NT2/D1 (cell line): Measurements from ENCODE around the gene LYSMD4.
"Not testable (repeated sequence)": the region's sequence is repeated elsewhere in the genome, so short reads cannot be mapped to it uniquely, and the experiment has no call there.

Source experiments
- DNase-seq: peaks from one replicate; pipeline ENCODE4 v3.0.0-alpha.2; 2011; ENCODE audit warnings: low read depth, low spot score
- H3K27me3 ChIP-seq: 2 replicates; pipeline ENCODE4 v1.6.0; 2011; ENCODE audit warnings: mild to moderate bottlenecking; ENCODE audit not compliant: insufficient read length, insufficient read depth
- H3K36me3 ChIP-seq: 2 replicates; pipeline ENCODE4 v1.6.1; 2011; ENCODE audit warnings: mild to moderate bottlenecking, low read length, mixed read lengths; ENCODE audit not compliant: insufficient read depth, insufficient read length
- H3K4me1 ChIP-seq: 2 replicates; pipeline ENCODE4 v1.5.1; 2011; ENCODE audit not compliant: insufficient read depth, insufficient read length
- H3K4me3 ChIP-seq: 2 replicates; pipeline ENCODE4 v1.5.1; 2011; ENCODE audit warnings: low read depth; ENCODE audit not compliant: insufficient read length
- H3K9ac ChIP-seq: 2 replicates; pipeline ENCODE4 v1.6.0; 2011; ENCODE audit warnings: low read depth; ENCODE audit not compliant: insufficient read length
- H3K9me3 ChIP-seq: 2 replicates; pipeline ENCODE4 v1.5.1; 2011; ENCODE audit warnings: mild to moderate bottlenecking, low read length; ENCODE audit not compliant: insufficient read depth
- SUZ12 ChIP-seq: IDR thresholded peaks from 2 replicates; pipeline ENCODE4 v1.6.1; 2011; ENCODE audit not compliant: insufficient read length, insufficient read depth; ENCODE audit errors: extremely low read depth
- YY1 ChIP-seq: IDR thresholded peaks from 2 replicates; pipeline ENCODE4 v1.6.1; 2011; ENCODE audit not compliant: insufficient read length, insufficient read depth
- ZNF274 ChIP-seq: IDR thresholded peaks from 2 replicates; pipeline ENCODE4 v1.6.1; 2011; ENCODE audit warnings: mild to moderate bottlenecking, low read depth, low read length

Gene LYSMD4

GRCh38 chr15:99753066-99753465 lies 19.8 kb upstream of the LYSMD4 start:
- Histone ChIP-seq H3K36me3 (no peaks in the 10 kb centered on the region), H3K4me3 (no peak overlapping the region), H3K4me1 (no peaks in the 10 kb centered on the region), H3K9me3 (no peaks in the 10 kb centered on the region), H3K27me3 (no peaks in the 10 kb centered on the region), H3K9ac (no peak overlapping the region)
- no peak for TF ChIP-seq SUZ12
- no peak for TF ChIP-seq YY1
- no peak for TF ChIP-seq ZNF274
- no peak for DNase-seq

GRCh38 chr15:99752556-99752955 lies 19.3 kb upstream of the LYSMD4 start:
- Histone ChIP-seq H3K27me3 (no peaks in the 10 kb centered on the region), H3K36me3 (no peaks in the 10 kb centered on the region)
- no peak for DNase-seq

GRCh38 chr15:99750326-99750725 lies 17.1 kb upstream of the LYSMD4 start:
- not testable (repeated sequence) for H3K9ac ChIP-seq, H3K36me3 ChIP-seq, H3K9me3 ChIP-seq, H3K4me3 ChIP-seq, H3K27me3 ChIP-seq, DNase-seq, H3K4me1 ChIP-seq

More at GRCh38 chr15:99752556-99752955, 19.3 kb upstream of the LYSMD4 start:
- TF ChIP-seq YY1: no peak
- TF ChIP-seq ZNF274: no peak
- no peak for TF ChIP-seq SUZ12
- Histone ChIP-seq H3K9ac (no peak overlapping the region), H3K9me3 (no peaks in the 10 kb centered on the region), H3K4me3 (no peak overlapping the region), H3K4me1 (no peaks in the 10 kb centered on the region)

- Histone ChIP-seq H3K27me3 (no peaks in the 10 kb centered on the region), H3K4me3 (no peak overlapping the region), H3K36me3 (no peaks in the 10 kb centered on the region), H3K9me3 (no peaks in the 10 kb centered on the region), H3K4me1 (no peaks in the 10 kb centered on the region), H3K9ac (no peak overlapping the region)
- TF ChIP-seq SUZ12 (no peak), YY1 (no peak), ZNF274 (no peak)
- DNase-seq: no peak
Observed at GRCh38 chr15:99749386-99749785, 16.1 kb upstream of the LYSMD4 start.

- Histone ChIP-seq H3K4me3 (no peak overlapping the region), H3K4me1 (no peaks in the 10 kb centered on the region), H3K36me3 (no peaks in the 10 kb centered on the region), H3K27me3 (no peaks in the 10 kb centered on the region), H3K9me3 (no peaks in the 10 kb centered on the region), H3K9ac (no peak overlapping the region)
- DNase-seq: no peak
- no peak for TF ChIP-seq ZNF274
- no peak for TF ChIP-seq YY1
- no peak for TF ChIP-seq SUZ12
Observed at GRCh38 chr15:99745370-99746086, 12.3 kb upstream of the LYSMD4 start.

- Histone ChIP-seq H3K4me3 (no peak overlapping the region), H3K36me3 (no peaks in the 10 kb centered on the region), H3K4me1 (no peaks in the 10 kb centered on the region), H3K27me3 (no peaks in the 10 kb centered on the region), H3K9ac (no peak overlapping the region), H3K9me3 (no peaks in the 10 kb centered on the region)
- DNase-seq: no peak
- TF ChIP-seq YY1 (no peak), SUZ12 (no peak), ZNF274 (no peak)
Observed at GRCh38 chr15:99744142-99744541, 10.9 kb upstream of the LYSMD4 start.

GRCh38 chr15:99741835-99742234 lies 8.6 kb upstream of the LYSMD4 start:
- H3K9me3 ChIP-seq: no peaks in the 10 kb centered on the region
- H3K27me3 ChIP-seq: no peaks in the 10 kb centered on the region
- TF ChIP-seq YY1: no peak
- no peak for TF ChIP-seq ZNF274
- no peak for TF ChIP-seq SUZ12
- H3K4me1 ChIP-seq: no peaks in the 10 kb centered on the region
- no peak for DNase-seq
- no peak overlapping the region for H3K4me3 ChIP-seq
- H3K36me3 ChIP-seq: no peaks in the 10 kb centered on the region
- no peak overlapping the region for H3K9ac ChIP-seq
